ENCODE data around the gene SULT2B1.
"Not testable (repeated sequence)": the region's sequence is repeated elsewhere in the genome, so short reads cannot be mapped to it uniquely, and the experiment has no call there.

SULT2B1 gene

DNA sequence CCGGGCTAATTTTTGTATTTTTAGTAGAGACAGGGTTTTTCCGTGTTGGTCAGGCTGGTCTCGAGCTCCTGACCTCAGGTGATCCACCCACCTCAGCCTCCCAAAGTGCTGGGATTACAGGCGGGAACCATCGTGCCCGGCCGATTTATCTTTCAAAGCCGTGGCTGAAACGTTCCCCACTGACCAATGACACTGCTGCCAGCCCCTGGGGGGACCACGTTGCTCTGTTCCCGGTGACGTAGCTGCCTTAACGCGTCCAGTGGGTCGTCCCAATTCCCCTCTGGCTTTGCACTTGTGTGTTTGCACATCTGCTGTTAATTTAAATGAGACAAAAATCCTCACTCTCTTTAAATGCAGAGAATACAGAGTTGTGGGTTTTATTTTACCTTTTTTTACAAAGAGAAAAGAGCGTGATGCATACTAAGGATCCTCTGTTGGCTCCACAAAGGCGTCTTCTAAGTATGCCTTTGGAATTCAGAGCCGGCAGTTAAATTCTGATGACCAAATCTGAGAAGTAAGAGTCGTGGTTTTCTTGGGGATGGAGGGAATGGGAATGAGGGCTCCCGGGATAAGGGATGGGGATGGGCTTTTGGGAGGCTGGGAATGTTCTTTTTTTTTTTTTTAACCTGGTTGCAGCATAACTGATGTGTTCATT is 21.8 kb upstream of the SULT2B1 start:
- no peak overlapping the region for H3K4me3 ChIP-seq (ENCODE audit: low read depth, low read length)
- TF ChIP-seq, protein P1, sequence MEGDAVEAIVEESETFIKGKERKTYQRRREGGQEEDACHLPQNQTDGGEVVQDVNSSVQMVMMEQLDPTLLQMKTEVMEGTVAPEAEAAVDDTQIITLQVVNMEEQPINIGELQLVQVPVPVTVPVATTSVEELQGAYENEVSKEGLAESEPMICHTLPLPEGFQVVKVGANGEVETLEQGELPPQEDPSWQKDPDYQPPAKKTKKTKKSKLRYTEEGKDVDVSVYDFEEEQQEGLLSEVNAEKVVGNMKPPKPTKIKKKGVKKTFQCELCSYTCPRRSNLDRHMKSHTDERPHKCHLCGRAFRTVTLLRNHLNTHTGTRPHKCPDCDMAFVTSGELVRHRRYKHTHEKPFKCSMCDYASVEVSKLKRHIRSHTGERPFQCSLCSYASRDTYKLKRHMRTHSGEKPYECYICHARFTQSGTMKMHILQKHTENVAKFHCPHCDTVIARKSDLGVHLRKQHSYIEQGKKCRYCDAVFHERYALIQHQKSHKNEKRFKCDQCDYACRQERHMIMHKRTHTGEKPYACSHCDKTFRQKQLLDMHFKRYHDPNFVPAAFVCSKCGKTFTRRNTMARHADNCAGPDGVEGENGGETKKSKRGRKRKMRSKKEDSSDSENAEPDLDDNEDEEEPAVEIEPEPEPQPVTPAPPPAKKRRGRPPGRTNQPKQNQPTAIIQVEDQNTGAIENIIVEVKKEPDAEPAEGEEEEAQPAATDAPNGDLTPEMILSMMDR (IDR thresholded peaks at IDR 0.05; ENCODE audit: control insufficient read depth, extremely low read depth, insufficient read depth): no peak
- no peak for DNase-seq (ENCODE audit: low read depth)

DNA sequence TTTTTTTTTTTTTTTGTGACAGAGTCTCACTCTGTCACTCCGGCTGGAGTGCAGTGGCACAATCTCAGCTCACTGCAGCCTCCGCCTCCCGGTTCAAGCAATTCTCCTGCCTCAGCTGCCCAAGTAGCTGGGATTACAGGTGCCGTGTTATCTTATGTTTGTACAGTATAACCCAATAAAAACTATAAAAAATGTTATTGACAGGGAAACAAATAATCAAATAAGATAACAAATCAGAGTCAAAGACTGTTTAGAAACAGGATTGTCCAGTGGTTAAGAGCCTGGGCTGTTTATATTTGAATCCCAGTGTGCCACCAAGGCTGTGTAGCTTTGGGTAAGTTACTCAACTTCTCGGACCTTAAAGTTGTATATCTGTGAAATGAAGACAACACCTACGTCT is 21.2 kb upstream of the SULT2B1 start:
- no peak overlapping the region for H3K4me3 ChIP-seq (ENCODE audit: low read depth, low read length)
- TF ChIP-seq, protein P1 (IDR thresholded peaks at IDR 0.05; ENCODE audit: control insufficient read depth, extremely low read depth, insufficient read depth): no peak

DNA sequence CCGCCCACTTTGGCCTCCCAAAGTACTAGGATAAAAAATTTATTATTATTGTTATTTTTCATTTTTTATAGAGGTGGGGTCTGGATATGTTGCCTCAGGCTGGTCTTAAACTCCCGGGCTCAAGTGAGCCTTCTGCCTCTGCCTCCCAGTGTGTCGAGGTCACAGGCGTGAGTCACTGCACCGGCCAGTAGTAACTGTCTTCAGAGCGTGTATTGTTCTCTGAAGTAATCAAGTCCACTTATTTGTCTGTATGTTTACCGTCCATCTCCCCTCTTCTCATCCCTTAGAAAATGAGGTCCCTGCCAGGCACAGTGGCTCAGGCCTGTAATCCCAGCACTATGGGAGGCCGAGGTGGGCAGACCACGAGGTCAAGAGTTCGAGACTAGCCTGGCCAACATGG is 18.2 kb upstream of the SULT2B1 start:
- no peak for DNase-seq (ENCODE audit: low read depth)
- TF ChIP-seq, protein P1 (IDR thresholded peaks at IDR 0.05; ENCODE audit: control insufficient read depth, extremely low read depth, insufficient read depth): no peak

More for the DNA sequence above, 21.2 kb upstream of the SULT2B1 start:
- peak; percentile 81 for DNase-seq (ENCODE audit: low read depth)

DNA sequence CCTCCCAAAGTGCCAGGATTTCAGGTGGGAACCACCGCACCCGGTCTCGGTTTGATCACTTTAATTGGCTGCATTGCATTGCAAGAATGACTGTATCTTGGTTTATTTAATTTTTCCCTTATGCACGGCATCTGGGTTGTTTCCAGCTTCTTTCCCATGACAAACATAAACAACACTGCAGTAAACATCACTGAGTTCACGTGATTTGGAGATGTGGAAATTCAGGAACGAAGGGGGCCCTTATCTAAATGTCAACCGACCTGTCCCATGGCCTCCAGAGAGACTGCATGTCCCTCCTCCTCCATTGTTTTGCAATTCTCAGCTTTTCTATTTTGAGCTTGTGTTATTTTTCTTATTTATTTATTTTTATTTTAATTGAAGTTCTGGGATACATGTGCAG is 14.4 kb upstream of the SULT2B1 start:
- no peak overlapping the region for H3K4me3 ChIP-seq (ENCODE audit: low read depth, low read length)
- no peak for DNase-seq (ENCODE audit: low read depth)
- TF ChIP-seq, protein P1 (IDR thresholded peaks at IDR 0.05; ENCODE audit: control insufficient read depth, extremely low read depth, insufficient read depth): no peak

More for the DNA sequence above, 18.2 kb upstream of the SULT2B1 start:
- no peak overlapping the region for H3K4me3 ChIP-seq (ENCODE audit: low read depth, low read length)

DNA sequence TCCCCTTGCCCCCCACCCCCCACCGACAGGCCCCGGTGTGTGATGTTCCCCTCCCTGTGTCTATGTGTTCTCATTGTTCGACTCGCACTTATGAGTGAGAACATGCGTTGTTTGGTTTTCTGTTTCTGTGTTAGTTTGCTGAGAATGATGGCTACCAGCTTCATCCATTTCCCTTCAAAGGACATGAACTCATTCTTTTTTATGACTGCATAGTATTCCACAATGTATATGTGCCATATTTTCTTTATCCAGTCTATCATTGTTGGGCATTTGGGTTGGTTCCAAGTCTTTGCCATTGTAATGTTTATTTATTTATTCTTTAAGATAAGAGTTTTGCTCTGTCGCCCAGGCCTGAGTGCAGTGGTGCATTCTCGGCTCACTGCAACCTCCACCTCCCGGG is 13.9 kb upstream of the SULT2B1 start:
- DNase-seq (ENCODE audit: low read depth); H3K4me3 ChIP-seq (ENCODE audit: low read depth, low read length): not testable (repeated sequence)

DNA sequence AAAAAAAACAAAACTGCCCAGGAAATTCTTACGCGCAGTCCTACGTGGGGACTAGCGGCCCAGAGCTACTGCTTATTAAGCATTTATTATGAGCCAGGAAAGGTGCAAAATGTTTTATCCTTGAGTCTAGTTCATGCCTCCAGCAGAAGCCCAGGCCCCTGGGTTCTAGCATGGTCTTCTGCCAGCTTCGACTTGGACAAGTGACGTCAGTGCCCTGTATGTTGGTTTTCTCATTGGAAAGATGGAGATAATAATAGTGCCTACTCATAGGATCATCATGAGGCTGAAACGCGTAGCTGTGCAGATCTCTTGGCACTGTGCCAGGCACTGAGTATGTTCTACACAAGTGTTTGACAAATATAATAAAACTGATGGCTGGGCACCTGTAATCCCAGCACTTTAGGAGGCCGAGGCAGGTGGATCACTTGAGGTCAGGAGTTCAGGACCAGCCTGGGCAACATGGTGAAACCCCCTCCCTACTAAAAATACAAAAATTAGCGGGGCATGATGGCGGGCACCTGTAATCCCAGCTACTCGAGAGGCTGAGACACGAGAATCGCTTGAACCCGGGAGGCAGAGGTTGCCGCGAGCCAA is 12.4 kb upstream of the SULT2B1 start:
- no peak overlapping the region for H3K4me3 ChIP-seq (ENCODE audit: low read depth, low read length)

DNA sequence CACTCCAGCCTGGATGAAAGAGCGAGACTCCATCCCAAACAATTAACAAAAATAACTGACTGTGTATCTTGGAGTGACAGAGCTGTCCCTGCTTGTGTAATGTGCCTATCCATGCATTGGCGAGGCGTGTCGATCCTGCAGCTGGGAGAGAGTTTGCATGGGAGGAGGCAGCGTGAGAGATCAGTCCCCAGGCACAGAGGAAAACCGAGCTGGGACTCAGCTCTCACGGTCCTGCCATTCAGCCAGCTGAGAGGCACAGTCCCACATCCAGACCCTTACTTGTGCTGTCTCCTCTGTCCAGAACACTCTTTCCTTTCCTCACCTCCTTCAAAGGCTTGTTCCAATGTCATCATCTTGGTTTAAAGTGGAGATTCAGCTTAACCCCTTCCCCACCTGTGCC is 11.9 kb upstream of the SULT2B1 start:
- no peak overlapping the region for H3K4me3 ChIP-seq (ENCODE audit: low read depth, low read length)
- DNase-seq (ENCODE audit: low read depth): no peak
- TF ChIP-seq, protein P1 (IDR thresholded peaks at IDR 0.05; ENCODE audit: control insufficient read depth, extremely low read depth, insufficient read depth): no peak

More for the DNA sequence above, 12.4 kb upstream of the SULT2B1 start:
- TF ChIP-seq, protein P1 (IDR thresholded peaks at IDR 0.05; ENCODE audit: control insufficient read depth, extremely low read depth, insufficient read depth): no peak
- DNase-seq (ENCODE audit: low read depth): peak; percentile 88

Data from LNCaP clone FGC (cell line).